Glomerular endothelial cell (primary cell): ENCODE measurements around the gene TUG1. TPM values are rescaled to one million over a fixed set of nuclear protein-coding genes. Genes with fewer than 3 reads are reported as not detected.

ENCODE experiments used
- DNase-seq: peaks from one replicate; pipeline ENCODE4 v3.0.0-alpha.2; 2011; ENCODE audit warnings: low read depth, low spot score; ENCODE audit errors: extremely low read depth
- total RNA-seq: library from RNA; depleted of rRNA; stranded (reverse); fragments of >200 nt; gene quantifications from 2 replicates; pipeline ENCODE4 v1.2.3, GENCODE V29; 2015

Gene TUG1
- total RNA-seq, 1 donor from 2014 or later, result 84.8 TPM

DNA sequence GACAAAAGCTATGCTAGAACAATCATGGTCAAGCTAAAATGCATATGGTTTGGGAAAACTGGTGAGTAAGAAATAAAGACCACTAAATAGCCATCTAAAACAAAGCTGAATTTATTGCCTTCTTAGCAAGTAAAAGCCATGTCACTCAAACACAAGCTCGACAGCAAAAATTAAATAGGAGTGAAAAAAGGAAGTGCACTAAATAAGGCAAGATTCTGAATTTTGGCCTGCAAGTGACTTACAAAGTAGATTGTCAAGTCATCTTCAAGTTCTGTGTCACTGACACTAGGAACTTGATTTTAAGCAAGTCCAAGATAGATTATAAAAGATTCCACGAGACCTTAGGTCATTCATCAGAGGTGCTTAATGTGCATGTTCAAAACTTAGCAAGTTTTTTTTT is 27.4 kb downstream of the TUG1 start:
- no peak for DNase-seq

DNA sequence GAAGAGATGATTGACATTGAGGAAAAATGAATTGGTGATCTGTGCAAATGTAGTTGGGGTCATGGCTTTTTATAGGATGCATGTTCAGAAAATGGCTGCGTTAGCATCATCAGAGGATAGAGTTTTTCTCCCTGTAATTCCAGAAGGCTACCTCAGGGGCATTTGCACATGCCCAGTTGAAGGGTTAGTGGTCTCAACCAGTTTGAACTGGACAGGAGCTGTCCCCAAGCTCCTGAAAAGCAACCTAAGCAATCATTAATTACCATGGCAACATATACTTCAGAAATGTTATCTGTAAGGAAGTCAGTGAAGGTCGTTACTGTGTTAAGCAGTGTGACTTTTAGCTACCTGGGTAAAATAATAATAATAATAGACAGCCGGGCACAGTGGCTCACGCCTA is 29.3 kb downstream of the TUG1 start:
- no peak for DNase-seq

DNA sequence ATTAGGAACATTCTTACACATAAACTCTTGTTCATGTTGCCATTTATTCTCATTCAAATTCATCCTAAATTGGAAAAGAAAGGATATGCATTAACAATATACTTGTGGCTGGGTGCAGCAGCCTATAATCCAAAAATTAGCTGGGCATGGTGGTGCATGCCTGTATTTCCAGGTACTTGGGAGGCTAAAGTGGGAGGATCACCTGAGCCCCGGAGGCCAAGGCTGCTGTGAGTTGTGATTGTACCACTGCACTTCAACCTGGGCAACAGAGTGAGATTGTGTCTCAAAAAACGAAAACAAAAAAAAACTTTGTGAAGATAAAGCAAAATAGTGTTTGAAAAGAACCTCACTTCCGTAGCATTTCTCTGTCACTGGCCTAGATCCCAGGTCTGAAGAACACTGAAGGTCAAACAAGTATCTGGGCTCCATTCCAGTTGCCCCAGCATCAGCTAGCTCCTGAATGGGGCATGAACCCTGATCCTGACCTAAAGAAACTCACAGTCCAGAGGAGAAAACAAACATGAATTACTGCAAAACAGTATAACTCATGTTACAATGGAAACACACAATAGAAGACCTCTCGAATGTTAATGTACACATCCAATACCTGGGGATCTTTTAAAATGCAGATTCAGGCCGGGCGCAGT is 32.2 kb downstream of the TUG1 start:
- DNase-seq, result no peak

DNA sequence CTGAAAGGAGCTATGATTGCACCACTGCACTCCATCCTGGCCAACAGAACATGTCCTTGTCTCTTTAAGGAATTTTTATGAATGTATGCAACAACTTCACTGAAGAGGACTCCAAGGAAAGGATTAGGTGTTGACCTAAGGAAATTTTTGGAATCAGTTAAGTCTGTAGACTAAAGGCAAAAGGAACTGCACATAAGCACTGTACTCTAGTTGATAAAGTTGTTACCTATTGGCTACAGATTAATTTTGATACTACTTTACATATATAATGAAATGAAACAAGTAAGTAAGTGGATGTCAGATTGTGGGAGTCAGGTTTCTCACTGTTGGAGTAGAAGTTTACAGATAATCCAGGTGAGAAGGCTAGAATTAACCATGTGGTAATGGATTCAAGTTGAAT is 36.5 kb downstream of the TUG1 start:
- no peak for DNase-seq

DNA sequence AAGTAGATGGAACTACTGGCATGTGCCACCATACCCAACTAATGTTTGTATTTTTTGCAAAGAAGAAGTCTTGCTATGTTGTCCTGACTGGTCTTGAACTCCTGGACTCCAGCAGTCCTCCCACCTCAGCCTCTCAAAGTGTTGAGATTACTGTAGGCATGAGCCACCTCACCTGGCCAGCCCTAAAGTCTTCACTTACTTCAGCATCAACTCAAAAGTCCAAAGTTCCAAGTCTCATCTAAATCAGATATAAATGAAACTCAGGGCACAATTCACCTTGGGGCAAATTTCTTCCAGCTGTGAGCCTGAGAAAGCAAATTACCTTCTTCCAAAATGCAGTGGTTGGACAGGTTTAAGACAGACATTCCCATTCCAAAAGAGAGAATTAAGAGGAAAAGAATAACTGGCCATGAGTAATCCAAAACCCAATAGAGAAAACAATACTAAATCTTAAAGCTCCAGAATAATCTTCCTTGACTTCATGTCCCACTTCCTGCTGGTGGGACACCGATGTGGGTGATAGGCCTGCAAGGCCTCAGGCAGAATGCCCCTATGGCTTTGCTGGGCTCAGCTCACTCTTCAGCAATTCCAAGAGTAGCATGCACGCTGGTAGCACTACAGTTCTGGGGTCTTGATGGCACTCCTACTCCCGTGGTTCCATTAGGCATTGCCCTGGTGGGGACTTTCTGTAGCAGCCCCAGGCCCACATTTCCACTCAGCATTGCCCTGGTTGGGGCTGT is 50.3 kb downstream of the TUG1 start:
- no peak for DNase-seq

DNA sequence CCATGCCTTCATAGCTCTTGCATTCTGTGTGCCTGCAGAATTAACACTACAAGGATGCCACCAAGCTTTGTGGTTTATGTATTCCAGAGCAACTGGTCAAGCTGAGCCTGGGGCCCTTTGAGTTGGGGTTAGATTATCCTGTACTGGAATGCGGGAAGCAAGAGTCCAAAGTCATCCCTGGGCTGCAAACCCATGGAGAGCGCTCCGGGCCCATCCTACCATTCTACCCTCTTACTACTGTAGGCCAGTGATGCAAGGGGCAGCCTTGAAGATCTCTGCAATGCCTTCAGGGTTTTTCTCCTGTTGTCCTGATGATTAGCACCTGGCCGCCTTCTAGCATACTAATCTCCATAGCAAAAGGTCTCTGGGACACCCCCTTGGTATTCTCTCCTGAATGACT is 51.3 kb downstream of the TUG1 start:
- DNase-seq, result no peak

DNA sequence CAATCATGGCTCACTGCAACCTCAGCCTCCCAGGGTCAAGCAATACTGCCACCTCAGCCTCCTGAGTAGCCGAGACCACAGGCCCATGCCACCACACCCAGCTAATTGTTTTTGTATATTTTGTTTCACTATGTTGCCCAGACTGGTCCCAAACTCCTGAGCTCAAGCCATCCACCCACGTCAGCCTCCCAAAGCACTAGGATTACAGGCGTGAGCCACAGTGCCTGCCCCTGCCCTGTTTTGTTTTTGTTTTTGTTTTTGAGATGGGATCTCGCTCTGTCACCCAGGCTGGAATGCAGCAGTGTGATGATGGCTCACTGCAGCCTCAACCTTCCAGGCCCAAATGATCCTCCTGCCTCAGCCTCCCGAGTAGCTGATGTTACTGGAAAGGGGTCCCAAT is 53.5 kb downstream of the TUG1 start:
- DNase-seq, result no peak

Other genes with a start within 250 kb of the TUG1 start
- gene MORC2, start 491 bp upstream of the TUG1 start, total RNA-seq, result 20.6 and 37.3 TPM in 2 replicates
- gene SMTN, start 112.1 kb downstream of the TUG1 start, total RNA-seq, result 123 and 220 TPM in 2 replicates
- gene SELENOM, start 138.3 kb downstream of the TUG1 start, total RNA-seq, result 120 and 175 TPM in 2 replicates
- 0.35 and 2.1 TPM in 2 replicates for gene INPP5J, start 153.7 kb downstream of the TUG1 start, total RNA-seq
- gene PLA2G3, start 171.2 kb downstream of the TUG1 start, total RNA-seq, result not detected in 2 replicates
- gene RNF185, start 190.9 kb downstream of the TUG1 start, total RNA-seq, result 24.1 and 28.4 TPM in 2 replicates
- gene LIMK2, start 243.0 kb downstream of the TUG1 start, total RNA-seq, result 71.2 and 108 TPM in 2 replicates